NT2/D1 (cell line): ENCODE measurements around the gene KATNAL1.
"Not testable (repeated sequence)": the region's sequence is repeated elsewhere in the genome, so short reads cannot be mapped to it uniquely, and the experiment has no call there.

Experiments
- DNase-seq: peaks from one replicate; pipeline ENCODE4 v3.0.0-alpha.2; 2011; ENCODE audit warnings: low read depth, low spot score
- H3K27me3 ChIP-seq: 2 replicates; pipeline ENCODE4 v1.6.0; 2011; ENCODE audit warnings: mild to moderate bottlenecking; ENCODE audit not compliant: insufficient read length, insufficient read depth
- H3K36me3 ChIP-seq: 2 replicates; pipeline ENCODE4 v1.6.1; 2011; ENCODE audit warnings: mild to moderate bottlenecking, low read length, mixed read lengths; ENCODE audit not compliant: insufficient read depth, insufficient read length
- H3K4me1 ChIP-seq: 2 replicates; pipeline ENCODE4 v1.5.1; 2011; ENCODE audit not compliant: insufficient read depth, insufficient read length
- H3K4me3 ChIP-seq: 2 replicates; pipeline ENCODE4 v1.5.1; 2011; ENCODE audit warnings: low read depth; ENCODE audit not compliant: insufficient read length
- H3K9ac ChIP-seq: 2 replicates; pipeline ENCODE4 v1.6.0; 2011; ENCODE audit warnings: low read depth; ENCODE audit not compliant: insufficient read length
- H3K9me3 ChIP-seq: 2 replicates; pipeline ENCODE4 v1.5.1; 2011; ENCODE audit warnings: mild to moderate bottlenecking, low read length; ENCODE audit not compliant: insufficient read depth
- SUZ12 ChIP-seq: IDR thresholded peaks from 2 replicates; pipeline ENCODE4 v1.6.1; 2011; ENCODE audit not compliant: insufficient read length, insufficient read depth; ENCODE audit errors: extremely low read depth
- YY1 ChIP-seq: IDR thresholded peaks from 2 replicates; pipeline ENCODE4 v1.6.1; 2011; ENCODE audit not compliant: insufficient read length, insufficient read depth
- ZNF274 ChIP-seq: IDR thresholded peaks from 2 replicates; pipeline ENCODE4 v1.6.1; 2011; ENCODE audit warnings: mild to moderate bottlenecking, low read depth, low read length

KATNAL1 gene

GRCh38 chr13:30301827-30302226 is 5.5 kb downstream of the KATNAL1 start:
- TF ChIP-seq ZNF274 (no peak), SUZ12 (no peak), YY1 (no peak)
- H3K4me3 ChIP-seq, result no peak overlapping the region
- DNase-seq, result no peak
- H3K27me3 ChIP-seq, result no peaks in the 10 kb centered on the region
- no peaks in the 10 kb centered on the region for H3K4me1 ChIP-seq
- no peak overlapping the region for H3K9ac ChIP-seq
- no peaks in the 10 kb centered on the region for H3K36me3 ChIP-seq
- H3K9me3 ChIP-seq, result no peaks in the 10 kb centered on the region

- Histone ChIP-seq H3K9ac (no peak overlapping the region), H3K9me3 (no peaks in the 10 kb centered on the region), H3K4me1 (no peaks in the 10 kb centered on the region), H3K36me3 (peaks cover 4% of the 10 kb centered on the region), H3K27me3 (no peaks in the 10 kb centered on the region), H3K4me3 (no peak overlapping the region)
- no peak for DNase-seq
- TF ChIP-seq ZNF274 (no peak), SUZ12 (no peak), YY1 (no peak)
Observed at GRCh38 chr13:30300596-30300995, 6.8 kb downstream of the KATNAL1 start.

- H3K9ac ChIP-seq, result no peak overlapping the region
- H3K27me3 ChIP-seq, result no peaks in the 10 kb centered on the region
- H3K4me3 ChIP-seq, result no peak overlapping the region
- TF ChIP-seq ZNF274 (no peak), YY1 (no peak), SUZ12 (no peak)
- H3K9me3 ChIP-seq, result no peaks in the 10 kb centered on the region
- no peak for DNase-seq
- no peaks in the 10 kb centered on the region for H3K4me1 ChIP-seq
- H3K36me3 ChIP-seq, result peaks cover 4% of the 10 kb centered on the region
Observed at GRCh38 chr13:30299786-30300185, 7.6 kb downstream of the KATNAL1 start.

- no peak for DNase-seq
- Histone ChIP-seq H3K9me3 (no peaks in the 10 kb centered on the region), H3K4me3 (no peak overlapping the region), H3K36me3 (peaks cover 4% of the 10 kb centered on the region), H3K4me1 (no peaks in the 10 kb centered on the region), H3K27me3 (no peaks in the 10 kb centered on the region), H3K9ac (no peak overlapping the region)
- TF ChIP-seq YY1, result no peak
Observed at GRCh38 chr13:30295116-30295515, 12.2 kb downstream of the KATNAL1 start.

- Histone ChIP-seq H3K4me3 (no peak overlapping the region), H3K9ac (no peak overlapping the region), H3K27me3 (no peaks in the 10 kb centered on the region), H3K9me3 (no peaks in the 10 kb centered on the region), H3K4me1 (no peaks in the 10 kb centered on the region), H3K36me3 (peaks cover 4% of the 10 kb centered on the region)
- no peak for DNase-seq
- no peak for TF ChIP-seq SUZ12
- TF ChIP-seq ZNF274, result no peak
- no peak for TF ChIP-seq YY1
Observed at GRCh38 chr13:30294004-30294403, 13.3 kb downstream of the KATNAL1 start.

GRCh38 chr13:30292325-30292724 is 15.0 kb downstream of the KATNAL1 start:
- TF ChIP-seq SUZ12 (no peak), YY1 (no peak), ZNF274 (no peak)
- no peaks in the 10 kb centered on the region for H3K4me1 ChIP-seq
- DNase-seq, result no peak
- no peak overlapping the region for H3K4me3 ChIP-seq
- no peaks in the 10 kb centered on the region for H3K27me3 ChIP-seq
- H3K9ac ChIP-seq, result no peak overlapping the region
- peaks cover 4% of the 10 kb centered on the region for H3K36me3 ChIP-seq
- H3K9me3 ChIP-seq, result 0 out of 2 replicates have a peak, but pooled peaks cover 10% of the 10 kb centered on the region

GRCh38 chr13:30290812-30291436 is 16.4 kb downstream of the KATNAL1 start:
- TF ChIP-seq ZNF274 (no peak), SUZ12 (no peak), YY1 (no peak)
- no peak for DNase-seq
- Histone ChIP-seq H3K36me3 (no peaks in the 10 kb centered on the region), H3K4me1 (no peaks in the 10 kb centered on the region), H3K4me3 (no peak overlapping the region), H3K9me3 (peaks cover 22% of the 10 kb centered on the region; the same call in 1 of the 2 replicates), H3K27me3 (no peaks in the 10 kb centered on the region), H3K9ac (no peak overlapping the region)

- Histone ChIP-seq H3K27me3 (no peaks in the 10 kb centered on the region), H3K4me3 (no peak overlapping the region), H3K9ac (no peak overlapping the region), H3K9me3 (peaks cover 30% of the 10 kb centered on the region; the same call in 1 of the 2 replicates), H3K4me1 (no peaks in the 10 kb centered on the region), H3K36me3 (no peaks in the 10 kb centered on the region)
- DNase-seq, result no peak
- TF ChIP-seq YY1 (no peak), ZNF274 (no peak), SUZ12 (no peak)
Observed at GRCh38 chr13:30289533-30289932, 17.8 kb downstream of the KATNAL1 start.

GRCh38 chr13:30286059-30286458 is 21.3 kb downstream of the KATNAL1 start:
- peaks cover 36% of the 10 kb centered on the region; the same call in 1 of the 2 replicates for H3K9me3 ChIP-seq
- DNase-seq, result peak; percentile 32
- not testable (repeated sequence) for H3K4me3 ChIP-seq, H3K27me3 ChIP-seq, H3K4me1 ChIP-seq, H3K36me3 ChIP-seq, H3K9ac ChIP-seq
